Measurements from ENCODE around the gene MET.

Gene MET

DNA sequence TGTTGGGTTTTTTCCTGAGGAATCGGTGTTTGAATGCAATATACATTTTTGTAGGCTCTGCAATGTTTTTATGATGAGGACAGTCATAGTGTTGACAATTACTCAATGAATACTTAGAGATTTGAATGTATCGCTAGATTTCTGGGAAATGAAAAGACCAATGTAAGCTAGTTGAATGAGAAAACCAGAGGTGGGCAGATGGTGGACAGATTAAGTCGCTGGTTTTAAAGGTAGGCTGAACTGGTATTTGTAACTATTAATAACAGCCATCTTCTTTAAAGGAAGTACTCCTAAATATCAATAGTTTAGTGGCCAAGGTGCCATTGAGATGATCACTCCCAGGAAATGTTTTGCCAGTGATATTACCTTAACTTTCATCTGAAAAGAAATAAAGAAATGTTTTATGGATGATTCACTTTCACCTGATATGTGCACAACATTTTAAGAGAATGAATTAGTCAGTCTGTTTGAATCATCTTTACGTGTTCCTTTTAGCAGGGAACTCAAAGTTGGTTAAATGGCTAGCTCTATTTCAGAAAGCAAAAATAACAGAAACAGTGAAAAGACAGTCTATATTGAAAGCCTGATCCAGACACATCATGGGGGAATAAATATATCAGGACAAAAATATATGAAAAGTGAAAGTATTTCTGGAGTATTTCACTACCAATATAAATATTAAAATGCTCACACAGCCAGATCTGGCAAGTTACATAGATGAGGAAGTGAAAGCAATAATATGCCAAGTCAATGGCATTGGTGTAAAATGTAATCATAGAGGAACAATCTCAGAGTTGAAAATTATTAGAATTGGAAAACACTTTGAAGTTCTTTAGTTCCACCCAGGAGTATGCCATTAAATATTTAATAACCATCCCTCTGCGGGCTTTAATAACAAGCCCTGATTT lies 20.7 kb downstream of the MET start:
- Histone ChIP-seq H3K79me2 (ENCODE audit: insufficient read depth, low read depth) (no peaks in the 10 kb centered on the region), H4K20me1 (ENCODE audit: insufficient read depth) (no peaks in the 10 kb centered on the region), H3K4me1 (ENCODE audit: low read depth, poor library complexity, severe bottlenecking) (no peaks in the 10 kb centered on the region), H2AFZ (ENCODE audit: low read depth) (no peak overlapping the region), H3K9ac (no peak overlapping the region), H3K27ac (no peak overlapping the region), H3K4me3 (IDR thresholded peaks at IDR 0.05; ENCODE audit: insufficient read depth, low read depth, low read length) (no peak overlapping the region), H3K4me2 (no peak overlapping the region), H3K27me3 (ENCODE audit: insufficient read depth, low read depth) (no peaks in the 10 kb centered on the region), H3K36me3 (ENCODE audit: insufficient read depth) (no peaks in the 10 kb centered on the region)
- TF ChIP-seq, protein P1, sequence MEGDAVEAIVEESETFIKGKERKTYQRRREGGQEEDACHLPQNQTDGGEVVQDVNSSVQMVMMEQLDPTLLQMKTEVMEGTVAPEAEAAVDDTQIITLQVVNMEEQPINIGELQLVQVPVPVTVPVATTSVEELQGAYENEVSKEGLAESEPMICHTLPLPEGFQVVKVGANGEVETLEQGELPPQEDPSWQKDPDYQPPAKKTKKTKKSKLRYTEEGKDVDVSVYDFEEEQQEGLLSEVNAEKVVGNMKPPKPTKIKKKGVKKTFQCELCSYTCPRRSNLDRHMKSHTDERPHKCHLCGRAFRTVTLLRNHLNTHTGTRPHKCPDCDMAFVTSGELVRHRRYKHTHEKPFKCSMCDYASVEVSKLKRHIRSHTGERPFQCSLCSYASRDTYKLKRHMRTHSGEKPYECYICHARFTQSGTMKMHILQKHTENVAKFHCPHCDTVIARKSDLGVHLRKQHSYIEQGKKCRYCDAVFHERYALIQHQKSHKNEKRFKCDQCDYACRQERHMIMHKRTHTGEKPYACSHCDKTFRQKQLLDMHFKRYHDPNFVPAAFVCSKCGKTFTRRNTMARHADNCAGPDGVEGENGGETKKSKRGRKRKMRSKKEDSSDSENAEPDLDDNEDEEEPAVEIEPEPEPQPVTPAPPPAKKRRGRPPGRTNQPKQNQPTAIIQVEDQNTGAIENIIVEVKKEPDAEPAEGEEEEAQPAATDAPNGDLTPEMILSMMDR (conservative IDR thresholded peaks at IDR 0.05; ENCODE audit: low read depth, low read length), result no peak

DNA sequence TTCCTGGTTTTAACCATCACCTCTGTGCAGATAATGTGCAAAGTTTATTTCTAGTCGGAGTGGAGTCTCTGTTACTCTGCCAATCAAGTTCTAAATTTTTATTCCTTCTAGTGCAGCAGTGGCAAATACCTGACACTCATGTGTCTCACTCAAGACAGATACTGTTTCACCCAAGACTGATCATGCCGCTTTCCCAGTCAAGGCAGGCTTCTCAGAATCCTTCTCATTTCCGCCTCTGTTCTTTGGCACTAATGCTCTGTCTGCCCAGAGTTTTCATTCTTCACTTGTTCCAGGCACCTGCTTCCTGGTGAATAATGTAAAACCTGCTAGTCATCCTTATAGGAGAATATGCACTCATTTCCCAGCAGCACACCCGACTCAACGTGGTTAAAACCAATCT lies 24.7 kb downstream of the MET start:
- no peaks in the 10 kb centered on the region for H3K27me3 ChIP-seq (ENCODE audit: insufficient read depth, low read depth)
- H3K4me1 ChIP-seq (ENCODE audit: low read depth, poor library complexity, severe bottlenecking), result no peaks in the 10 kb centered on the region
- TF ChIP-seq, protein P1 (conservative IDR thresholded peaks at IDR 0.05; ENCODE audit: low read depth, low read length), result no peak
- no peaks in the 10 kb centered on the region for H4K20me1 ChIP-seq (ENCODE audit: insufficient read depth)
- H3K27ac ChIP-seq, result no peak overlapping the region
- no peak overlapping the region for H3K4me3 ChIP-seq (IDR thresholded peaks at IDR 0.05; ENCODE audit: insufficient read depth, low read depth, low read length)
- no peak overlapping the region for H3K4me2 ChIP-seq
- H3K36me3 ChIP-seq (ENCODE audit: insufficient read depth), result no peaks in the 10 kb centered on the region
- no peak overlapping the region for H2AFZ ChIP-seq (ENCODE audit: low read depth)
- no peak overlapping the region for H3K9ac ChIP-seq
- no peaks in the 10 kb centered on the region for H3K79me2 ChIP-seq (ENCODE audit: insufficient read depth, low read depth)

DNA sequence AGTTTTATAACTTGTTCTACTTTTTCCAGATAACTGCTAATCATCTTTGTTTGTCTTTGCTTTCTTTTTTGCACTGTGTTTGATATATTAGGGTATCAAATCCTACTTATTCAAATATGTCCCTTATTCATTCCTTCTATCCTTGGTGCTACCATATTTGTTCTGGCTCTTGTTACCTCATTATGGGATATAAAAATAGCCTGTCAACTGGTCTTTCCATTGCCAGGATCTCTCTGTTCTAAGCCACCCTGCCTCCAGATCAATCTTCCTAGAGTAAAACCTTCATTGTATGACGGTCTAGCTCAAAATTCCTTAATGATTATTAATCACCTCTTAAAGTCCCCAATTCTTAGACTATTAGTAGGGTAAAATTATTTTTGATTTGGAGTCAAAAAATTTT lies 25.2 kb downstream of the MET start:
- no peaks in the 10 kb centered on the region for H3K79me2 ChIP-seq (ENCODE audit: insufficient read depth, low read depth)
- no peaks in the 10 kb centered on the region for H3K4me1 ChIP-seq (ENCODE audit: low read depth, poor library complexity, severe bottlenecking)
- H3K27me3 ChIP-seq (ENCODE audit: insufficient read depth, low read depth), result no peaks in the 10 kb centered on the region
- no peaks in the 10 kb centered on the region for H3K36me3 ChIP-seq (ENCODE audit: insufficient read depth)
- no peaks in the 10 kb centered on the region for H4K20me1 ChIP-seq (ENCODE audit: insufficient read depth)
- TF ChIP-seq, protein P1 (conservative IDR thresholded peaks at IDR 0.05; ENCODE audit: low read depth, low read length), result no peak
- no peak overlapping the region for H3K4me2 ChIP-seq
- no peak overlapping the region for H2AFZ ChIP-seq (ENCODE audit: low read depth)
- H3K4me3 ChIP-seq (IDR thresholded peaks at IDR 0.05; ENCODE audit: insufficient read depth, low read depth, low read length), result no peak overlapping the region
- no peak overlapping the region for H3K27ac ChIP-seq
- H3K9ac ChIP-seq, result no peak overlapping the region

DNA sequence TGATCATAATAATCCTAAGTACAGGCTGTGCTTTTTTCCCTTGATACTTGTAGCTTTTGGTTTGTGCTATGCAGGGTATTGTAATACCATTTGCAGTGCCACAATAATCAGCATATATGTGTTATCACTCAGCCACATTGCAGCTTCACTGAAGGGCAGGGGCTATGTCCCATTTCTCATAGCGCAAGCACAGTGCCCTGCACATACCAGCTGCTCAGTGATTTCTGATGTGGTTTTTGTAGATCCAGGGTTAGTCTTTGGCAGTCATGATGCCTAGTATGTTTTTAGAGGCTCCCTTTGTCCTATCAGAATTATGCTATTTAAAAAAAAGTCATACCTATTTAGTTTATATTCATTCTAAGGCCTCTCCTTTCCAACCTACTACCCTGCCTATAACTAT lies 25.8 kb downstream of the MET start:
- H3K4me1 ChIP-seq (ENCODE audit: low read depth, poor library complexity, severe bottlenecking), result no peaks in the 10 kb centered on the region
- no peak overlapping the region for H3K9ac ChIP-seq
- H3K27ac ChIP-seq, result no peak overlapping the region
- no peak overlapping the region for H3K4me3 ChIP-seq (IDR thresholded peaks at IDR 0.05; ENCODE audit: insufficient read depth, low read depth, low read length)
- H3K36me3 ChIP-seq (ENCODE audit: insufficient read depth), result no peaks in the 10 kb centered on the region
- H3K4me2 ChIP-seq, result no peak overlapping the region
- no peak overlapping the region for H2AFZ ChIP-seq (ENCODE audit: low read depth)
- H4K20me1 ChIP-seq (ENCODE audit: insufficient read depth), result no peaks in the 10 kb centered on the region
- no peaks in the 10 kb centered on the region for H3K27me3 ChIP-seq (ENCODE audit: insufficient read depth, low read depth)
- TF ChIP-seq, protein P1 (conservative IDR thresholded peaks at IDR 0.05; ENCODE audit: low read depth, low read length), result no peak
- no peaks in the 10 kb centered on the region for H3K79me2 ChIP-seq (ENCODE audit: insufficient read depth, low read depth)

Measured in KMS-11 (cell line).